GM18507 (cell line): ENCODE data around the gene CLECL1.
"Not testable (repeated sequence)": the region's sequence is repeated elsewhere in the genome, so short reads cannot be mapped to it uniquely, and the experiment has no call there.

Source experiments
- DNase-seq: peaks from one replicate; pipeline ENCODE4 v3.0.0; 2011; ENCODE audit warnings: low read depth; ENCODE audit not compliant: insufficient read length; ENCODE audit errors: extremely low spot score
- FAIRE-seq: peaks from 2 replicates; lab custom pipeline; 2011; peaks lifted over from hg19 to GRCh38; lab: Jason Lieb, UNC

The CLECL1 gene

GRCh38 chr12:9752145-9752933 lies 19.4 kb upstream of the CLECL1 start:
- FAIRE-seq (no peak), DNase-seq (no peak)

GRCh38 chr12:9751204-9752144 lies 18.6 kb upstream of the CLECL1 start:
- FAIRE-seq, result peak; percentile 77
- DNase-seq, result no peak

DNA sequence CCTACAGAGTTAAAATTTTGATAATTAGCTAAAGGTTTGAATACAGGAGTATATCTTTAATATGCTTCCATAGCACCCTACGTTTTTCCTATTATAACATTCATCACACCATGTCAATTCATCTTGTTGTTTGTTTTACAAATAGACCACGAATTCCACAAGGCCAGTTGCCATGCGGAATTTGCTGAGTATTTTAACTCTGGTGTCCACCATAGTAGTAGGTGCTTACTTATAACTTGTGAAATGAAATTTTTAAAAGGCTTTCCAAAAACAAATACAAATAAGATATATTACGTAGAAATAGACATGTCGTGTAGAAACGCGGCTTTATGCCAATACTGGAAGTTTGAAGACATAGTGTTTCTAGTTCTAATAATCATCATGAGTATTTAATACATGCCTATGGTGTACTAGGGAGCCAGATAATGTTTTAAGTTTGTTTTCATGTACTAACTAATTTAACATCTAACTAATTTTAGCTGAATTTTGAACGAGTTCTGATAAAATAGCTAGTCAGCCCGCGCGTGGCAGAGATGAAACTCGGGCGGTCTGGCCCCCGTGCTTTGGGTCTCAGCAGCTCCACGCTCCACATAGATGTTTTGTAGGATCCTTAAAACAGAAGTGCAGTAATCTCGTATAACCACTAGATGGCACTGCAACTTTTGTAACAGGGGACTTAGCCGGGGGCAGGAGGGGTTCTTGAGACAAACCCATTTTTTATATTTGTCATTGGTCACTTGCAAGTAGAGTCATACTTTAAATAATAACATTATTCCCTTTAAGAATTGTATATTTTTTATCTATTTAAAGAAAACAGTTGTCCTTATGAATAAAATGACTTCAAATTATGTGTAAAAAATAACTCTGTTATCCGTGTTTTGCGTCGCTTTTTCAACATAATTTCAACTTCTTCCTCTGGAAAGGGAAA lies 17.6 kb upstream of the CLECL1 start:
- DNase-seq (no peak), FAIRE-seq (peak; percentile 86)

- peak; percentile 31 for FAIRE-seq
Observed at GRCh38 chr12:9749640-9750039, 16.7 kb upstream of the CLECL1 start.

GRCh38 chr12:9745199-9745598 lies 12.3 kb upstream of the CLECL1 start:
- DNase-seq, result no peak
- no peak for FAIRE-seq

More at GRCh38 chr12:9749640-9750039, 16.7 kb upstream of the CLECL1 start:
- DNase-seq, result no peak

GRCh38 chr12:9742661-9743060 lies 9.8 kb upstream of the CLECL1 start:
- DNase-seq (no peak), FAIRE-seq (no peak)

- DNase-seq (no peak), FAIRE-seq (peak; percentile 99)
Observed at GRCh38 chr12:9741726-9742125, 8.8 kb upstream of the CLECL1 start.

DNA sequence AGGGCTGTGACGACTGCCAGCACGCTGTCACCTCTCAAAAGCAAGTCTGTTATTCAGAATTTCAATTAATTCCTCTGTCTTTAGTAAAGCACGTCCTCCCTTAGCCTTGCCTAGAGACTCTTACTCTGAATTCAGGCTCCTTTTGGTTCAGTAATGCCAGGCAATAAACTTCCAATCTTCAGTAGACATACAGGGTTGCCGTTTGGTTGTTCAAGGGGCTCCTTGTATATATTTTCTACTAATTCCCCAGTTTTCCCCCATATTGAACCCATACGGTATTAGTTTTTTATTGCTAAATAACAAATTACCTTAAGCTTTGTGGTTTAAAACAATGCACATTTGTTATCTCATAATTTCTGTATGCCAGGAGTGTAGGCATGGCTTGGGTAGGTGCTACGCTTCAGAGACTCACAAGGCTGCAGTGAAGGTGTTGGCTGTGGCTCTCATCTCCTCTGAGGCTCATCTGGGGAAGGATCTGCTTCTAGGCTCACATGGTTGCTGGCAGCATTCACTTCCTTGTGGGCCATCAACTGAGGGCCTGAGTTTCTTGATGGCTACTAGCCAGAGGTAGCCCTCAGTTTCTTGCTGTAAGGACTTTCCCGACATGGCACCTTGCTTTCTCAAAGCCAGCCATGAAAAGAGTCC lies 7.3 kb upstream of the CLECL1 start:
- DNase-seq (no peak), FAIRE-seq (peak; percentile 81)

GRCh38 chr12:9739404-9740105 lies 6.7 kb upstream of the CLECL1 start:
- FAIRE-seq, result not testable (repeated sequence)

DNA sequence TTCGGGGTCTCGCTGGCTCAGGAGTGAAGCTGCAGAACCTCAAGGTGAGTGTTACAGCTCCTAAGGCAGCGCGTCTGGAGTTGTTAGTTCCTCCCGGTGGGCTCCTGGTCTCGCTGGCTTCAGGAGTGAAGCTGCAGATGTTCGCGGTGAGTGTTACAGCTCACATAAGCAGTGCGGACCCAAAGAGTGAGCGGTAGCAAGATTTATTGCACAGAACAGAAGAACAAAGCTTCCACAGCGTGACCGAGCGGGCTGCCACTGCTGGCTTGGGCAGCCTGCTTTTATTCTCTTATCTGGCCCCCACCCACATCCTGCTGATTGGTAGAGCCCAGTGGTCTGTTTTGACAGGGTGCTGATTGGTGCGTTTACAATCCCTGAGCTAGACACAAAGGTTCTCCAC lies 6.0 kb upstream of the CLECL1 start:
- not testable (repeated sequence) for FAIRE-seq, DNase-seq

More at GRCh38 chr12:9739404-9740105, 6.7 kb upstream of the CLECL1 start:
- DNase-seq, result not testable (repeated sequence)

GRCh38 chr12:9736936-9737705 lies 4.2 kb upstream of the CLECL1 start:
- FAIRE-seq (peak; percentile 91), DNase-seq (no peak)

GRCh38 chr12:9735601-9736000 lies 2.7 kb upstream of the CLECL1 start:
- FAIRE-seq (peak; percentile 36), DNase-seq (no peak)

- DNase-seq (no peak), FAIRE-seq (peak; percentile 82)
Observed at GRCh38 chr12:9731797-9732196, 1.1 kb downstream of the CLECL1 start.

DNA sequence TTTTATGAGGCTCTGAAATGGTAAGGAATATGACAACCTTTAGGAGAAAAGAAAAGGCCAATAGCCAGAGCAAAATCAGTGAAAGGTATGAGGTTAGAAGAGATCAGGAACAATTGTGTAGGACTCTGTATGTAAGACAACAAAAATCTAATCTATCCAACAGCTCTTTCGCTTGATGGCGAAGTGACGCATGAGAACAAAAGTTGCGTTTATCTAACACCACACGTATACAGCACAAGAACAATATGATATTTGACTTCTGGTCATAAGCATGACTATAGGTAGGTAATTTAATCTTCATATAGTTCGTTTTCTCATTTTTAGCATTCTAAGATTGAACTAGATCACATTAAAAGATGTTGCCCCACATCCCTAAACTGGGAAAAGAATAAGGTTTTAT lies 1.5 kb downstream of the CLECL1 start:
- no peak for DNase-seq
- FAIRE-seq, result peak; percentile 77

GRCh38 chr12:9730591-9730990 lies 2.3 kb downstream of the CLECL1 start:
- DNase-seq (no peak), FAIRE-seq (peak; percentile 83)

DNA sequence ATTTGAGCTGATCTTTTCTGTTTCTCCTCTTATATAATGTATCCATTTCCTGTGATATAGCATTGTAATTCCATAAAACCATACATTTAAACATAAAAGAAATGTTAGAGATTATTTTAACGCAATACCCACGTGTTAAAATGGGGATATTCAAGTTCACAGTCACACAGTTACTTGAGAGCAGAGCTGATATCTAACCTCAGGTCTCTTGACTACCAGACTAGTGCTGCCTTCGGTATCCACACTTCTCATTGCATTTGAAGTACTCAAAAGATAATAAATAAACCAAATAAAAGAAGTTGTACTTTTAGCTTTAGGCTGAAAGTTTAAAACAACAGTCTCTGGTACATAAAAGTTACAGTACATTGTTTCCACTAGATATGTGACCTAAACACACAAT lies 2.9 kb downstream of the CLECL1 start:
- FAIRE-seq (no peak), DNase-seq (no peak)

- FAIRE-seq (peak; percentile 24), DNase-seq (no peak)
Observed at GRCh38 chr12:9729082-9729481, 3.8 kb downstream of the CLECL1 start.

DNA sequence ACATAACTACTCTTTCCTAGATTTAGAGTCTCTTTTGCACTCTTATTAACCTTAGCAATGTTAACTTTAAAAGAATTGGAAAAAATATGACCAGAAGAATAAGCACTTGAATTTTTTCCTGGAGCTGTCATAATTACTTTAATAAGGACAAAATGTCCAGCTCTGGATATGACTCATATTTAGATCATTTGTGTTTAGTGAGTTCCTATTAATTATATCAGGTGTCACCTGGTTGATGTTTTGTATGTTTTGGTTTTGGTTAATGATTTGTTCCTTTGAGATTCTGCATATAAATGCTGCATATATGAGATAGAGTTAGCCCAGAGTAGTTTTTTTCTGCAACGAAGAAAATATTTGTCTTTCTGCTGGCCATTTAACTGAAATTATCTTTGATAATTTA lies 5.1 kb downstream of the CLECL1 start:
- peak; percentile 61 for FAIRE-seq
- DNase-seq, result no peak
